Renal pelvis (tissue), 4 donors: Measurements from ENCODE around the gene ANKRD29. TPM values are rescaled to one million over a fixed set of nuclear protein-coding genes. Genes with fewer than 3 reads are reported as not detected.
"Not testable (repeated sequence)": the region's sequence is repeated elsewhere in the genome, so short reads cannot be mapped to it uniquely, and the experiment has no call there.

Source experiments
- DNase-seq: peaks from one replicate; pipeline ENCODE4 v3.0.0-alpha.2; 2013
- polyA plus RNA-seq, 3 donors: library from polyadenylated mRNA; unstranded; fragments of 120-200 nt; gene quantifications; one replicate each; pipeline ENCODE4 v1.2.1, GENCODE V29; 2013; ENCODE audit not compliant: insufficient read length in 3 of 3

Gene ANKRD29
- polyA plus RNA-seq, 3 donors: 0.58 to 1.1 (median 0.96) TPM

DNA sequence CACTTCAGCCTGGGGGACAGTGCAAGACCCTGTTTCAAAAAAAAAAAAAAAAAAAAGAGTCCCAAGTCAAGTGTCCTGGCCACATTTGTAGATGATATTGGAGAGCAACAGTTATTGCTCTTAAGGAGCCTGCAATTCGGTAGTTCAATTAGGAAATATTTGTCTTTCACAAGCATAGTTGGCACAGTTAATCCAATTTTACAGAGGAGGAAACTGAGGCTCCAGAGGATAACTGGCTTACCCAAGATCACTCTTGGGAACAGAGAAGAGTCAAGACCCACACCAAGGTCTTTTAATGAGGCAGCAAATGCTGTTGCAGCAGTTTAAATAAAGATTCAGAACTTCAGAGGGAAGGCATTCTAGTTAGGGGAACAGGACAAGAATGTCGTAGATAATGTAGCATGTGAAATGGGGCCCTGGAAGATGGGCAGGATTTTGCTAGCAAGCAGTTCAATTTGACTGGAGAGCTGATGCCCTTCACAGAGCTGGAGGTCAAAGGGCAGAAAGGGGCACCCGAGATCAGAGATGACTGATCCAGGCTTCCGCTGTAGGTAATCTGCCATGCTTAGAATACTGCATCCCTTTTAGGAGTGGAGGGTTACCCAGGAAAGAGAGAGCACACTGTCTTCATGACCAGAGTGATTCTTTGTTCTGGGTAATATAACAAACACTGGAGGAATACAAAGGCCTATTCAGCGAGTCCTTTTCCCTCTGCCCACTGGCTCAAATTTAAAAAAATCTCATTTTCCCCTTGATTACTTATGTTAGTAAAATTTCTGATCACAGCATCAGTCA lies 79.4 kb downstream of the ANKRD29 start:
- DNase-seq: no peak

DNA sequence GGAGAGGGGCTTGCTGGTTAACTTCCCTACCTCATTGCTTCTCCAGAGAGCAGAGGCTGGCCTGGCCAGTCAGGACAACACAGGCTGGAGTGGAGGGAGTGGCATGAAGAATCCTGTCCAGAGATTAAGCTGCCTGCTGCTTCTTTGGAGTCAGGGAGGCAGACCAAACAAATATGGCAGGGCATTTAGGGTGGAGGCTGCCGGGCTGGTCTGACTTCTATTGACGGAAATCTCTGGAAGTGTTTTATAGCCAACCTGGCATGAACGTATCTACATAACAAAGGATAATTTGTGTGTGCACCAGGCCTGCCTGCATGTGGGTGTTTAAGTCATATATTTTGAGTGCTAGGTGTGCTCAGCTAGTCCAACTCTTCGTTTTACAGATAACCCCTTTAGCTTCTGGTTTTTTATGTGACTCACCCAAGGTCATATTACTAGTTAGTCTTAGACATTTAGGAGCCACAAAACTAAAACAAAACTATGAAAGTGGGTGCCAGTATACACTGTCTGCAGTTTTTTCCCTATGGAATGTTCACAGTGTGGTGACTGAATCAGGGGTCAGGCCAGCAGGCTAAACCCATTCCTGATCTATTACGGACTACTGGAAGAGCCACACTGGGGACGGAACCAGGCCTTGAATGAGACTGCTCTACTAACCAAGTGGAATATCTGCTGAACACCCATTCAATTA lies 81.9 kb downstream of the ANKRD29 start:
- no peak for DNase-seq

DNA sequence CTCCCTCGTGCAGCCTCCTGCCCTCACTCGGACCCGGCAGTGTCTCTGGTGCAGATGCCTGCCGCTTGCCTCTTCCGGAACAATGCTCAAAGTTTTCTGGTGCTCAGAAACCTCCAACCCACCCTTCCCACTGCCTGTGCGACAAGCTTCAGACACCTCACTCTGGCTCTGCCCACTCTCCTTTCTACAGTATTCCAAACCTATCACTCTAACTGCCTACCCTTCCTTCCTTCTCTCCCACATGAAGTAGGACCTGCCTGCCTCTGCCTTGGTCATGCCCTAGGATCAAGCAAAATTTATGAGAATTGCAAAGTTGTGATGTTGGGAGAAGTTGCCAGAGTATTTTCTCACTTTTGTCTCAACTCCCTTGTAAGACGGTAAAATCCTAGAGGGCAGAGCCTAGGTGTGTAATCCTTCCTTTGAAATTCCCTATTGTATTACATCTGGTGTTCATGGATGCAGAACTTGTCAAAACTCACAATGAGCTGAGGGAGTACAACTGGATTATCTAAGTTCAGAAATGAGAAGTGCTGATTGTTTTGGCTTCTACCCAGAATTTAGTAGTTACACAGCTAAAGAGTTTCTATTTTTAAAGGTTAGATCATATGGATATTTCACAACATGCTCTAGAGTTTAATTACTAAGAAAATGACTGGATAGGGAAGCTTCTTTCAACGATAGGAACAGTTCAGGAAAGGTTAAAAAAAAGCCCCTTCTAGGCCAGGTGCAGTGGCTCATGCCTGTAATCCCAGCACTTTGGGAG lies 83.6 kb downstream of the ANKRD29 start:
- DNase-seq: no peak

DNA sequence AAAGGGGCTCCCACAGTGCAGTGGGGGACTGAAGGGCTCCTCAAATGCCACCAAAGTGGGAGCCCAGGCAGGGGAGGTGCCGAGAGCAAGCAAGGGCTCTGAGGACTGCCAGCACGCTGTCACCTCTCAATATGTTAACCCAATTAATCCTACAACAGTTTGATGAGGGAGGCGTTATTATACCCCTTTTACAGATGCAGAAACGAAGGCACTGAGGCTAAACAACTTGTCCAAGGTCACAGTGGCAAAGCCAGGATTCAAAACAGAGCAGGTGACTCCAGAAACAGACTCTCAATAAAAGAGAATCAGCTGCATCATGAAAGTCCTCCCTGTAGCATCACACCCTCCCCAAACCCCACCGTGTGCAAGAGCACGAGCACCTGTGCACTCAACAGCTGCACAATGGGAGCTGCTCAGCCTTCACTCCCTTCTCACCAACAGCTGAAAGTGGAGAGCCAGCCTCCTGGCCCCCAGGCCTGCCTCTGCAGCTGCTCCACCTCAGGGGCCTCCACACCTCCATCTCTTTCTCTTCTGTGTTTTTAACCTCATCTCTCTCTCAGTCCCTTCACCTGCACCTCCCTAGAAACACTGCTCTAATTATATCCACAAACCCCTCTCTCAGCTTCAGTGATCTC lies 84.5 kb downstream of the ANKRD29 start:
- DNase-seq: no peak

DNA sequence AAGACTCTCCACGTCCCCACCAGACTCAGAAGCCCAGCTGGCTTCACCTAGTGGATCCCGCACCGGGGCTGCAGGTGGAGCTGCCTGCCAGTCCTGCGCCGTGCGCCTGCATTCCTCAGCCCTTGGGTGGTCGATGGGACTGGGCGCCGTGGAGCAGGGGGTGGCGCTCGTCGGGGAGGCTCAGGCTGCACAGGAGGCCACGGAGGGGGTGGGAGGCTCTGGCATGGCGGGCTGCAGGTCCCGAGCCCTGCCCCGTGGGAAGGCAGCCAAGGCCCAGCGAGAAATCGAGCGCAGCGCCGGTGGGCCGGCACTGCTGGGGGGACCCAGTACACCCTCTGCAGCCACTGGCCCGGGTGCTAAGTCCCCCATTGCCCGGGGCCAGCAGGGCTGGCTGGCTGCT lies 85.2 kb downstream of the ANKRD29 start:
- not testable (repeated sequence) for DNase-seq

DNA sequence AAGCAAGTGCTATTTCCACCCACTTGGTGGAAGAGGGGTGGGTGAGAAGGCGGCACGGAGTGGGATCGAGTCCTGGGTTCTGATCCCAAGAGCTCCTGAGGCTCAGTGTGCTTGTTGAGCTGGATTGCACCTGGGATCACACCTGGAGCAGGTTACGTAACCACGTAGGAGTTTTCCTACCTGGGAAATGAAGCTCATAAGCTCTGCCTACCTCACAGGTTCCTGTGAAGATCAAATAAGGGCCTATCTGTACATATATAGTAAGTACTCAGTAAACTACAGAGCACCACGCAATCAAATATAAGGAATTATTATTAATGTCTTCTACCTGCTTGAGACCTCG lies 87.4 kb downstream of the ANKRD29 start:
- no peak for DNase-seq

DNA sequence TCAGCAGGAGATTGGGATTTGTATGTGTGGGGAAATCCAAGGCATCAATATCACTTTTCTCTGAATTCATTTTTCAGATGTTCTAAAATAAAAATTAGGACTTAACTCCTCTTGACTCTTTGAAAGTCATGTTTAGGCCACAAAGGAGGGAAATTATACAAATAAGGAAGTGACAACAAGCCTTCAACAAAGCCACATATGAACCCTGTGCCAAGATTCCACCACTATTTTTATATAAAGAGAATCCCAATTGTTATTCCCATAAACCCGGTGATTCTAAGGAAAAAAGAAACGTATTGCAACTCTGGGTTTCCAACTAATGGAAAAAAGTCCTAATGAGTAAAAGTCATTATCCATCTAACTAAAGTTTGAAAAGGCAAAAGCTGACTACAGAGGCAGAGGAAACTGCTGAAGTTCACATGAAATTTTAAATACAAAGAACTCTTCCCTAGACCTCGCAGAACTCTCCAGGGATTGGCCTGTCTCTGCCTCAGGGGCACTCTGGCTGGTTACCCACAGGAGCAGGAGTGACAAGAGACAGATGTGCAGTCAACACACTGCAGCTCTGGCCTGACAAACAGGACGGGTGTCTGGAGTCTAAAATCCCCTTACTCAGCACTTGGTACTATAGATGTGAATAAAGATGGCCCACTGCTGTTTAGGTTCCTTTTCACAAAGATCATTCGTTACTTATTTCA lies 88.0 kb downstream of the ANKRD29 start:
- no peak for DNase-seq

DNA sequence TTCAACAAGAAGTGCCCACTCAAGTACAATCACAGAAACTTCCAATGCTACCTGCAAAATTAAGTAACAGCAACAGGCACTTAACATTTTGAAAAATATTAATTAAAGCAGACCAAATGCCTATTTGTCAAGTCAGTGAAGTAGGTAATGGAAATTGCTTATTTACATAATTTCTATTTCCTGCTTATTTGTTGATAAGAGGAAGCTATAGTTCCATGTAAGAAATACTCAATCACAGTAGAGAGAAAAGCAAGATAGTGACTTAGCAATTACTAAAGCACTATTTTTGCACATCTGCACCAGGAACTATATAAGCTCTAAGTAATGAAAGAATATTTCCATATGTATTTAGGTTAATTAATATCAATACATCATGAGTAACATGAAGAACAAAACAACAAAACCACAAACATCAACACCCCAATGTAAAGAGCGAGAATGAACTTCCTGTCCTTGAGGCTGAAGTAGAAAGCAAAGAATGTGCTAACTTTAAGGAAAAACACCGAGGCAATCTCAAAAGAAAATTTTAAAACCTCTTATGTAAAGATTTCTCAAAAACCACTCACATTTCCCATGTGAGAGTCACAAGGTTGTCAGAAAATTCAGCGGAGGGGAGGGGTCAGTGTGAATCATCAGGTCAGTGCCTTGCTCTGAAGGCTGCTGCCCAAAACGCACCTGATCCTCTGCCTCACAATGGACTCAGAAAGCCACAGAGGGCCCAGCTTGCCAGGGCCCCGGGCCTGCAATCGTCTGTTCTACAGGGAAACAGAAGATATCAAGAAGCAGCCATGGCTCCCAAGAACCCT lies 88.9 kb downstream of the ANKRD29 start:
- no peak for DNase-seq

DNA sequence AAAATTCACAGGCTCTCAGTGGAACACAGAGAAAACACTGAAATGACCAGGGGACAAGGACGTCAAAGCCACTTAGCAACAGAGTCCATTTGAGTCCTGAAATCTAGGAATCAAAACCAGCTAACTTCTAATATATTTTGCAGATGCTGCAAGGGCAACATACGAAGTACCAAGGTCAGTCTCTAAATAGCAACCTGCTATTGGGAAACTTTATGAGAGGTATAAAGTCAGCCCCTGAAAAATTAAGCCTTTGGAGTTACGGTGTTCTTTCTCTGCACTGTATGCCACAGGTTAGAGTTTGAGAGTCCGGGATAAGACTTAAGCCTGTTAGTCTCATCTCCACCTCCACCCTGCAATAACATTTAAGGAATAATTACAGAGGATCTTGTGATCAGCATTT lies 89.7 kb downstream of the ANKRD29 start:
- no peak for DNase-seq

DNA sequence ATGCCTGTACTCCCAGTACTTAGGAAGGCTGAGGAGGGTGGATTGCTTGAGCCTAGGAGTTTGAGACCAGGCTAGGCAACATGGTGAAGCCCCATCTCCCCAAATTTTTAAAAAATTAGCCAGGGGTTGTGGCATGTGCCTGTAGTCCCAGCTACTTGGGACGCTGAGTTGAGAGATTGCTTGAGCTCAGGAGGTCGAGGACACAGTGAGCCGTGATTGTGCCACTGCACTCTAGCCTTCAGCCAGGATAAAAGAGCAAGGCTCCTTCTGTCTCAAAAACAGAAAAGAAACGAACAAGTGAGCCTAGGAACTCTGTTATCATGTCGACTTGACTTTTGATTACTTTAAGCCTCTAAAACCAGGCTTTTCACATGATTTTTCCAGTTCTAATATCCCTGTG lies 90.1 kb downstream of the ANKRD29 start:
- no peak for DNase-seq

DNA sequence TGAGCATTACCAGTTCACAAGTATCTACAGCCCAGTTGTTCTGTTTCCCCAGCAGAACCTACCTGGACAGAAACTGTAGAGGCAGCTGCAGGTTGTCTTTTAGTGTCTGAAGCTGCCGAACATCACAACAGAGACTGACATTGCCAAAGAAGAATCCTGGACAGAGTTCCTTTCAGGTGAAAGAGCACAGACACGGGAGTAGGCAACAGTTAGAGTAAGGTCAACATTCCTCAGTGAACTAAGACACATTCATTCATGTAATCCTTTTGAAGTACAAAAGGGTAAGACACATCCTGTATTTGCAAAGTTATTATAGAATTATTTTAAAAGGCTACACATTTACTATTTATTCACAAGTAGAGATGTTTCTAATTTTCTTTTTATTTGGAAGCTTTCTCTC lies 90.7 kb downstream of the ANKRD29 start:
- DNase-seq: no peak

DNA sequence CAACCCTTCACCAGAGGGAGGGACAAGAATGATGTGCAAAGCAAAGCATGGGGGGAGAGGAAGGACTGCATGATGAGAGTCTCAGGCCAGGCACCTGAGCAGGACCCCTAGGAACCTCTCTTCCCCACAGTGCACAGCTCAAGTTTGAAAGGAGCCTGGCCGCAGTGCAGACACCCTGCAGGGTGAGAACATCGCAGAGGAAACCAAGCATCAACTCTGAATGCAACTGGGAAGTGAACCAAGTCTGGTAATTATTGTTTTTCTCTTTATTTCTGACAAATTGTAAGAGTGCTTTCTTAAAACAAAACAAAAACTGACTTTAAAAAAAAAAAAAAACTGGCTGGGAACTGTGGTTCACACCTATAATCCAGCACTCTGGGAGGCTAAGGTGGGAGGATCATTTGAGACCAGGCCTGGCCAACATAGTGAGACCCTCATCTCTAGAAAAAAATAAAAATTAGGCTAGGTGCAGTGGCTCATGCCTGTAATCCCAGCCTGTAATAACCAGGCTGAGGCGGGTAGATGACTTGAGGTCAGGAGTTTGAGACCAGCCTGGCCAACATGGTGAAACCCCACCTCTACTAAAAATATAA lies 91.7 kb downstream of the ANKRD29 start:
- no peak for DNase-seq

DNA sequence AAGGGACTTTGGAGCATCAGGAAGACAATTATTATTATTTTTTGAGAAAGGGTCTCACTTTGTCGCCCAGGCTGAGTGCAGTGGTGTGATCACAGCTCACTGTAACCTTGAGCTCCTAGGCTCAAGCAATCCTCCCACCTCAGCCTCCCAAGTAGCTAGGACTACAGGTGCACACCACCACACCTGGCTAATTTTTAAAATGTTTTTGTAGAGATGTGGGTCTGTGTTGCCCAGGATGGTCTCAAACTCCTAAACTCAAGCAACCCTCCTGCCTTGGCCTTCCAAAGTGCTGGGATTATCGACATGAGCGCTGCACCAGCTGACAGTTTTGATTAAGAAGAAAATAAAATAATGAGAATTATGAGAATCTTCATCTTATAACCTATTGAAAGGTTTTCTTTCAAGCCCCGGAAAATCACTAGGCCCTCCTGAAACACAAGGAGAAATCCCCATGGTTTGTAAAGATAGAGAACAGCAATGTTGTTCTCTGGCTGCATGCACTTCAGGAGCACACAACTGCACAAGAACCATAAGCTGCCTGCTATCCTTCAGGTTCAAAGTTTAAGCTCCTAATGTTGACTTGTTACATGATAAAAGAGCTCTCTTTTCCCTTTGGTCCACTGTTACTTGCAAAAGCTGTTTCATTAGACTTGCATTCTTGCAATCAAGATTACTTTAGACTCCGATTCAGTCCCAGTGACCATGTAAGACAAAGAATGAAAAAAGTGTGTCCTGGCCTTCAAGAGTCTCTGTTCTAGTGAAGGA lies 93.2 kb downstream of the ANKRD29 start:
- no peak for DNase-seq

DNA sequence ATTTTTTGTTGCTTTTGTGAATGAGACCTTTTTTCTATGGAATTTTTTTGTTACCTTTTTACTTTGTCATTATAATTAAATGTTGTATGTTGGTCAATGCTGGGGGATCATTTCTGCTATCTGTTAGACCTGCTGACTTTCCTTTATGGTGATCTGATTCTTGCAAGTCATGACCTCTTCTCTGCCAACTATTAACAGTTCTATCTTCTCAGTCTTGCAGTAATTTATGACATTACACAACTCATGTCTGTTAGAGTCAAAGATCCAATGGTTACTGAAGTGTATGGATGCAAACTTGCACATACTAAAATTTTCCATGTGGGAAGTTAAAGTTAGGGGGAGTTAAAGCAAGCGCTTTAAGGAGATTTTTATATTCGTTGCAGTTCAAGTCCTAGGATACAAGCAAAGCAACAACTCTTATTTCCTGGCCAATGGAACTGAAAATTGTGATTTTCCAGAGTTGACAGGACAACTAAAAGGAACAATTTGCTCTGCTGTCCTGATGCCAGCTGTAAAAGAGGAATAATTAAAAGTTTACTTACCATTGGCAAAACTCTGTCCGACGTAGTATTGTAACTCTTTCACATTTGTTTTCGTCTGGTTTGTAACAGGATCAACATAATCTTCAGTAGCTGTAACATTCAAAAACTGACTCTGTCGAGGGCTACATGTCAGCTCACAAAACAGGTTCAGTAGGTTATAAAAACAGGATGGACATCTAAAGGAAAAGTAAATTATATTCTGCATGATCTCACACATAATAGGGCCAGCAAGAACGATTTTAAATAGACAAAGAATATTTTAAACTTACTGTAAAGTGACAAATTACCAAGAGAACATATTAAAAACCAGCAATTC lies 94.2 kb downstream of the ANKRD29 start:
- DNase-seq: no peak

DNA sequence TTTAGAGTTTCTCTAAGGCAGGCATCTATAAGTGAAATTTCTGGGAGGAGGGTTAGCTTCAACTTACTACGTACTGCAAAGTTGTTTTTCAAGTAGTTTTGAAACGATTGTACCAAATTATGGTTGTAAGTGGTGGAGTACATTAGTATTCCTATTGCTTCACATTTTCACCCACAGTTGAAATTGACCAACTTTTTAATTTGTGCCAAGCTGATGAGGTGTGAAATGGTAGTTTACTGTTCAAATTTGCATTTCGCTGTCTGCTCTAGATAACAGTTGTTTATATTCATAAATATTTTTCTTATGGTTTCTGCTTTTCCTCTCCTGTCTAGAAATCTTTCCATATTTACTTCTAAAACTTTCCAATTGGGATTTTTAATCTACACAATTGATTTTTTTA lies 95.0 kb downstream of the ANKRD29 start:
- DNase-seq: no peak

DNA sequence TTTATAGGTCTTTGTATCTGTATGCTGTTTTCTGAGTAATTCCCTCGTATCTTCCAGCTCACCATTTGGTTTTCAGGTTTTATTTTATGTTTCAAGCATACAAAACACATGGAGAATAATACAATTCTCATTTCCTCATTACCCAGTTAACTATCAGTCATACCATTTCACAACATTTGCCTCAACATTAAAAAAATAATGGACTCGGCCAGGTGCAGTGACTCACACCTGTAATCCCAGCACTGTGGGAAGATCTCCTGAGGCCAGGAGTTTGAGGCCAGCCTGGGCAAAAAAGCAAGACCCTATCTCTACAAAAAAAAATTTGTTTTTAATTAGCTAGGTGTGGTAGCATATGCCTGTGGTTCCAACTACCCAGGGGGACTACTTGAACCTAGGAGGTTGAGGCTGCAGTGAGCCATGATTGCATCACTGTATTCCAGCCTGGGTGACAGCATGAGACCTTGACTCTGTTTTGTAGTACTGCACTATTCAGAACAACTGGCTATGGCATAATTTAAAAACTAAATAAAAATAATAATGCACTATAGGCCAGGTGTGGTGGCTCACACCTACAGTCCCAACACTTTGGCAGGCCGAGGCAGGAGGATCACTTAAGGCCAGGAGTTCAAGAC lies 96.7 kb downstream of the ANKRD29 start:
- DNase-seq: no peak

DNA sequence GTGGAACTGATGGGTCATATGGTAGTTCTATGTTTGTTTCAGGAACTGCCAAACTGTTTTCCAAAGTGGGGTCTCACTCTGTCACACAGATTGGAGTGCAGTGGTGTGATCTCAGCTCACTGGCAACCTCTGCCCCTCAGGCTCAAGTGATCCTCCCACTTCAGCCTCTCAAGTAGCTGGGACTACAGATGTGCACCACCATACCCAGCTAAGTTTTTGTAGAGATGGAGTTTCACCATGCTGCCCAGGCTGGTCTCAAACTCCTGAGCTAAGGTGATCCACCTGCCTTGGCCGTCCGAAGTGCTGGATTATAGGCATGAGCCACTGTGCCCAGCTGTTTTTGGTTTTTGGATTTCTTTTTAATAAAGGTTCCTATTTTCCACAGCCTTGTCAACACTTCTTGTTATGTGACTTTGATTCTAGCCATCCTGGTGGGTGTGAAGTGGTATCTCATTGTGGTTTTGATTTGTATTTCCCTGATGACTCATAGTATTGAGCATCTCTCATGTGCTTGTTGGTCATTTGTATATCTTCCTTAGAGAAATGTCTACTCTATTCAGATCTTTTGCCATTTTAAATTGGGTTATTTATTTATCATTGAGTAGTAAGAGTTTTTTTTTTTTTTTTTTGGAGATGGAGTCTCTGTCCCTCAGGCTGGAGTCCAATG lies 99.2 kb downstream of the ANKRD29 start:
- DNase-seq: no peak

DNA sequence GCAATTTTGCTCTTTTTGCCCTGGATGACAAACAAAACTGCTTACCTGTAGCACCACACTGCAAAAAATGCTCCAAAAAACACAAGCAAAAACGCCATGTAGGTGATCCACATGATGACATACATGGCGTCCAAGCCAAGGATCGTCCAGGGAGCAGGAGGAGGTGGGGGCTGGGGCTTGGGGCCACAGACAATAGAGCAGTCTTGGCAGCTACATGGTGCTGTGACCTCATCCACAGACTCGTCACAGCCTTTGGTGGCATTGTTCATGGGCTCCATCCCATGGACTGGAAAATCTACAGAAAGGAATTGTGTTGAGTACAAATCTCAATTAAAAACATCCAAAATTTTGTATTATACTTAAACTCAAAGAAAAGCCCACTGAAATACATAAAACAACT lies 102.5 kb downstream of the ANKRD29 start:
- DNase-seq: no peak
